Activated CD4-positive, alpha-beta T cell treated with anti-CD3 and anti-CD28 coated beads, Interleukin-2, amount 10 ng/mL, durations not matched to agents 24 days and 14 days (primary cell): ENCODE measurements around the gene CLK2. TPM values are rescaled to one million over a fixed set of nuclear protein-coding genes. Genes with fewer than 3 reads are reported as not detected.
"Not testable (repeated sequence)": the region's sequence is repeated elsewhere in the genome, so short reads cannot be mapped to it uniquely, and the experiment has no call there.

ENCODE experiments used
- DNase-seq: peaks from one replicate; pipeline ENCODE4 v3.0.0; 2022
- H3K27ac Mint-ChIP-seq: one replicate; pipeline ENCODE4 v1.8.0; 2022; ENCODE audit warnings: mild to moderate bottlenecking, mixed read lengths
- H3K27me3 Mint-ChIP-seq: one replicate; pipeline ENCODE4 v1.8.0; 2022; ENCODE audit warnings: mixed read lengths
- H3K36me3 Mint-ChIP-seq: one replicate; pipeline ENCODE4 v1.8.0; 2022; ENCODE audit warnings: low read depth, mild to moderate bottlenecking, mixed read lengths
- H3K4me1 Mint-ChIP-seq: one replicate; pipeline ENCODE4 v1.8.0; 2021; ENCODE audit warnings: mixed read lengths
- H3K4me3 Mint-ChIP-seq: one replicate; pipeline ENCODE4 v1.8.0; 2022; ENCODE audit warnings: mild to moderate bottlenecking, moderate library complexity, mixed read lengths
- H3K9me3 Mint-ChIP-seq: one replicate; pipeline ENCODE4 v1.8.0; 2021; ENCODE audit warnings: mixed read lengths
- intact Hi-C: fragments of 100-400 bp; cut with micrococcal nuclease; formaldehyde crosslinking; loops from one replicate; pipeline ENCODE4 v1.15.1; 2023
- total RNA-seq: library from RNA; stranded (reverse); gene quantifications from 2 replicates; pipeline ENCODE4 v1.2.3, GENCODE V29; 2022

Gene CLK2
- total RNA-seq, 1 donor from 2014 or later, result 90.6 TPM

DNA sequence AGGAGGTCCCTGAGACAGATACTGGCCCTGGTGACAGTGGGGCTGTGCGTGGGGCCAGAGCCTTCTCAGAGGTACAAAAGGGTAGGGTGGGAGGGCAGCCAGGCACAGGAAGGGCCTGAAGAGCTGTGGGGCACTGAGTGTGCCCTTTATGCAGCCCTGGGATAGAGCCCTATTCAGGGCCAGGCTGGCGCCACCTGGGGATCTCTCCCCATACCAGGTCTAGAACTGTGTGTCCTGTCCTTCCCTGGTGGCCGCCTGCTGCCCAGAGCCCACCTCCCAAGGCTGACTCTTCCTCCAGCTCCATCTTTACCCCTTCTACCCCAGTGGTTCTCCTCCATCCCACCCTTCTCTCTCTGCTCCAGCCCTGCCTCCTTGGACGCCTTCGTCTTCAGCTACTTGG is 39.8 kb downstream of the CLK2 start:
- intact Hi-C loops, DNase-seq, H3K27ac Mint-ChIP-seq, H3K9me3 Mint-ChIP-seq, H3K4me3 Mint-ChIP-seq, H3K27me3 Mint-ChIP-seq: not testable (repeated sequence)
- Mint-ChIP-seq H3K36me3 (peaks cover 16% of the 10 kb centered on the region), H3K4me1 (peaks cover 13% of the 10 kb centered on the region)

DNA sequence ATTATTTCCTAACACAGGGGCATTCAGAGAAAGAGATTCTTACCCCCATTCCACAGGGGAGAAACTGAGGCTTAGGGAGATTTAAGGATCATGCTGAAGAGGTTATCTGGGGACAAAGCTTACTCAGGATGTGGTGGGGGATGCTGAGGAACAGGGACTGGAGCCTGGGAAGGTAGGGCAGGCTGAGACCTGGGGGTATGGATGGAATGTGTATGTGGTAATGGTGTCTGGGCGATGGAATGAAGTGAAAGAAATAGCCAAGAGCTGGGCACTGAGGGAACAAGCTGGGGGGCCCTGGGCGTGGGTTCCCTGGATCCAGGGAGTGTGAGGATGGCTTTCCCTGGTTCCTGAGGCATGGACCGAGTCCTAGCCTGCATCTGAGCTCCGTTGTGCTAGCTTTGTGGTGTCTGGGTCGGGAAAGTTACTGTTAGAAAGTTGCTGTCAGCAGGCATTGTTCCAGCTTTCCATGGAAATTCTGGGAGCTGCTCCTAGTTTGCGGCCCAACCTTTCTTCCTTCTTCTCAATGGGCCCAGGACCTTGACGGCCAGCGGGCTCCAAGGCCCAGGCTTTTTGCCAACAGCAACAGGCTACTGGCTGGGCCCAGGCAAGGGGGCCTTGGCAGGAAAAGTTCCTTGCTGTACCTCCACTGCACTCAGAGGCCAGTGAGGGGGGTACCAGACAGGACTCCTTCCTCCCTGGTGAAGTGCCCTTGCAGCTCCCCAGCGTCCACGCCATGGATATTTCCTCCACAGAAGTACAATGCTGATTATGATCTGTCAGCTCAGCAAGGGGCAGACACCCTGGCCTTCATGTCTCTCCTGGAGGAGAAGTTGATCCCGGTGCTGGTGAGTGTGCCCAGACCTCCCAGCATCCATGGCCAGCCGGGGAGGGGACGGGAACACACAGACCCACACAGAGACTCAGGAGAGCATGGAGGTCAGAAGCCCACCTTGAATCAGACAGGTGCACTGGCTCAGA is 41.0 kb downstream of the CLK2 start:
- H3K27ac Mint-ChIP-seq, DNase-seq, H3K27me3 Mint-ChIP-seq, intact Hi-C loops, H3K9me3 Mint-ChIP-seq, H3K4me3 Mint-ChIP-seq: not testable (repeated sequence)
- Mint-ChIP-seq H3K36me3 (peaks cover 16% of the 10 kb centered on the region), H3K4me1 (peaks cover 20% of the 10 kb centered on the region)

DNA sequence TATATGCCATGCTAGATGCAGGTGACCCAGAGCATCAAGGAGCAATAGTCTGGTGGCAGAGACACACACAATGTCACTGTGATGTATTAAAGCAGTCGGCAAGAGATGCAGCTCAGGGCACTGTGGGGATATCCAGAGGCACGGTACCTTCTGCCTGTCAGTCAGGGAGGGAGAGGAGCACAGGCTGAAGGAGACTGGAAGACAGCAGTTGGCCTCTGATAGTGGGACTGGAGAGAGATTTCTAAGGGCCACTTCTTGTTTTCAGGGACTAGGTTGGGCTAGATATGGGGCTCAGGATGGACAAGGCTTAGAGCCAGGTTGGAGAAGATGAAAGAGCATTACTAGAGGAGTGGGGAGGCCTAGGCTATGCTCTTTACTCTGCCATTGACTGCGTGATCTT is 42.0 kb downstream of the CLK2 start:
- intact Hi-C loops, H3K27me3 Mint-ChIP-seq, DNase-seq, H3K4me3 Mint-ChIP-seq, H3K27ac Mint-ChIP-seq, H3K9me3 Mint-ChIP-seq: not testable (repeated sequence)
- peaks cover 22% of the 10 kb centered on the region for H3K4me1 Mint-ChIP-seq
- H3K36me3 Mint-ChIP-seq, result peaks cover 12% of the 10 kb centered on the region

DNA sequence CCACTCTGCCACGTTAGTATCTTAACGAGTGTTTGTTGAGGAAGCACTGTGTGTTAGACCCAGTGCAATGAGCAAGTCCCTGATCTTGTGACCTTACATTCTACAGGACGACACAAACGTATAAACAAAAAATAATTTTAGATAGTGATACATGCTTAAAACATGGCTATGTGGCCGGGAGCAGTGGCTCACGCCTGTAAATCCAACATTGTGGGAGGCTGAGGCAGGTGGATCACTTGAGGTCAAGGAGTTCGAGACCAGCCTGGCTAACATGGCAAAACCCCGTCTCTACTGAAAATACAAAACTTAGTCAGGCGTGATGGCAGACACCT is 45.2 kb downstream of the CLK2 start:
- Mint-ChIP-seq H3K27ac (peak overlapping the region; percentile 88), H3K4me3 (peak overlapping the region; percentile 88)
- intact Hi-C loops, result no loop called here

DNA sequence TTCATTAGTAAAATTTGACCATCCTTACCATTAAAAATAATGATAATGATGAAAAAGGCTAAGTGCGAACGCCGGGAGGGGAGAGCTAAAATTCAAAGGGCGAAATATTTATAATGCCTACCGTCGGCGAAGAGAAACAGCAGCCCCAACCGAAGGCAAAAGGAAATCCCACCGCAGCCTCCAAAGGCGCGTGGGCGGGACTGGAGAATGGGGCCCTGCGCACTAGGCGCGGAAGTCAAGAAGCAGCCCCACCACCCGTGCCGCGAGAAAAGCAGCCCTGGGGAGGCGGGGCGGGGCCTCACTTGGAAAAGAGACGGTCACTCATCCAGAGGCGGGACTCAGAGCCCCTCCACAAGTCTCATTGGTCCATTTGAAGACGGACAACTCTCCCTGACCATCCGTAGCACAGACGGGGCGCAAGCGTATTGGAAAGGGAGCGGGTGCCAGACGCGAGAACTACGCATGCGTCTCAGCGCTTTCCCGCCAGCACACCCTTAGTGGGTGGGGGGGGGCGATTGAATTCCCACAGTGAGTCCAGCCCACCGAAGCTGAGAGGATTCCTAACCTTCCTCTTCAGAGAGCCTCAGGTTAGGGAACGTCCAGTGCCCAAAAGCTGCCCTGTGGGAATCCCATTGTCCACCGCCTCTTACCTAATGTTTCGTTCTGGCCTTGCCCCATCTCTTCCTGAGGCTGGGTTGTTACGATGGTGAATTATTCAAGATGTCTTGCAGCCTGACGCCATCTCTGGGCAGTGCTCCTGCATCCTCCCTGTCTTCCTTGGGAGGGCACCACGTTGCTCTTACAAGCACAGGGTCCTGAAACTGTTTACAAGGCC is 45.8 kb downstream of the CLK2 start:
- peak overlapping the region; percentile 88 for H3K27ac Mint-ChIP-seq
- no peaks in the 10 kb centered on the region for H3K27me3 Mint-ChIP-seq
- intact Hi-C loops, result loop anchor here (1.0 kb wide), 4 partner anchors 8 to 33 kb away; partner anchors contain the start of gene ENTREP3
- peaks cover 12% of the 10 kb centered on the region for H3K36me3 Mint-ChIP-seq
- H3K9me3 Mint-ChIP-seq, result no peaks in the 10 kb centered on the region
- DNase-seq, result peak; percentile 99
- peaks cover 26% of the 10 kb centered on the region for H3K4me1 Mint-ChIP-seq
- peak overlapping the region; percentile 88 for H3K4me3 Mint-ChIP-seq

More for the DNA sequence above, 45.2 kb downstream of the CLK2 start:
- DNase-seq, result no peak
- H3K4me1 Mint-ChIP-seq, result peaks cover 26% of the 10 kb centered on the region
- no peaks in the 10 kb centered on the region for H3K27me3 Mint-ChIP-seq
- H3K36me3 Mint-ChIP-seq, result peaks cover 12% of the 10 kb centered on the region
- H3K9me3 Mint-ChIP-seq, result no peaks in the 10 kb centered on the region

DNA sequence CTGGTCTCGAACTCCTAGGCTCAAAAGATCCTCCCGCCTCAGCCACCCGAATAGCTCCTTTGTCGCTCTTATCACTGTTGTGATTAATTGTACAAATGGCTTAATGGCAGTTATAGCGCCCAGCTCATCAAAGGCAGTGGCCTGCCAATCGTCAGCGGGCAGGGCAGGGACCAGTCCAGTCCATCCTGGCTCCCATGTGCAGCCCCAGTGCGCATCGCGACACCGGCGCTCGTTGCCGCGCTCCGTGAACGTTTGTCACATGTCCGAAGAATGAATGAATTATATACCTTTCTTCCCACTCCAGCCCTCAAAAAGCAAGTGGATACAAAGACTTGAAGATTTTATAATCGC is 46.4 kb downstream of the CLK2 start:
- Mint-ChIP-seq H3K4me3 (peak overlapping the region; percentile 88), H3K36me3 (peaks cover 12% of the 10 kb centered on the region), H3K27ac (peak overlapping the region; percentile 88), H3K4me1 (peaks cover 26% of the 10 kb centered on the region), H3K27me3 (no peaks in the 10 kb centered on the region), H3K9me3 (no peaks in the 10 kb centered on the region)
- DNase-seq, result no peak
- intact Hi-C loops, result loop anchor here (1.0 kb wide), 6 partner anchors 8 to 51 kb away; partner anchors contain the start of genes ENTREP3 and MTX1

DNA sequence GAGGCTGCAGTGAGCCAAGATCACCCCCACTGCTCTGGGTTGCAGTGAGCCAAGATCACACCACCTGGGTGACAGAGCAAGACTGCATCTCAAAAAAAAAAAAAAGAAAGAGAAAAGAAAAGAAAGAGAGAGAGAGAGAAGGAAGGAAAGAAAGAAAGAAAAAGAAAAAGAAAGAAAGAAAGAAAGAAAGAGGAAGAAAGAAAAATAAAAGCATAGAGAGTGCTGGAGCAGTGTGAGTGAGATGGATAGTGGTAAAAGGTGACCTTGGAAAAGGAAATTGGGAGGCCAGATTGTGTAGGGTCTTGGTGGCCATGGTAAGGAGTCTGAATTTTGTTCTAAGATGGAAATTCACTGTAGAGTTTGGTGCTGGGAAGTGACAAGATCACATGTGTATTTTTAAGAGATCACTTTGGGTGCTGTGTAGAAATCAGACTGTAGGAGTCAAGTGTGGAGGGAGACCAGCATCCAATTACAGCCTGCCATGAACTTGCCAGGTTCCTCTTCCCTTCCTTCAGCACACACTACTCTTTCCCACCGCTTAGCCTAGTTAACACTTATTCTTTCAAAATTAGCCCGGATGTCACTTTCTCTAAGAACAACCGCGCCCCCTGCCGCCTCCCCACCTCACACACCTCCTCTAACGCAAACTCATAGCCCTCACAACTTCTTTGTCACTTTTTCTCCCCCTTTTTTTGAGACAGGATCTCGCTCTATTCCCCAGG is 47.0 kb downstream of the CLK2 start:
- H3K27me3 Mint-ChIP-seq, result no peaks in the 10 kb centered on the region
- peaks cover 26% of the 10 kb centered on the region for H3K4me1 Mint-ChIP-seq
- no peaks in the 10 kb centered on the region for H3K9me3 Mint-ChIP-seq
- DNase-seq, result peak; percentile 94
- intact Hi-C loops, result loop anchor here (1.0 kb wide), 2 partner anchors 18 to 50 kb away; partner anchors contain the start of gene MTX1
- peak overlapping the region; percentile 88 for H3K27ac Mint-ChIP-seq
- peaks cover 12% of the 10 kb centered on the region for H3K36me3 Mint-ChIP-seq
- H3K4me3 Mint-ChIP-seq, result peak overlapping the region; percentile 88

DNA sequence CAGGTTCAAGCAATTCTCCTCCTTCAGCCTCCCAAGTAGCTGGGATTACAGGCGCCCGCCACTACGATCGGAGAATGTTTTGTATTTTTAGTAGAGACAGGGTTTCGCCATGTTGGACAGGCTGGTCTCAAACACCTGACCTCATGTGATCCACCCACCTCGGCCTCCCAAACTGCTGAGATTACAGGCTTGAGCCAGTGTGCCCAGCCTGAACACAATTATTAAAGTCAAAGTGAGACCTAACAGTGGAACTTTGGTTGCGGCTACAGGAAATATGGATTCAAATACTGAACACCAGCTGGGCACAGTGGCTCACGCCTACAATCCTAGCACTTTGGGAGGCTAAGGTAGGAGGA is 47.9 kb downstream of the CLK2 start:
- Mint-ChIP-seq H3K4me3 (peak overlapping the region; percentile 88), H3K36me3 (peaks cover 12% of the 10 kb centered on the region), H3K27ac (peak overlapping the region; percentile 88), H3K4me1 (peaks cover 27% of the 10 kb centered on the region)
- intact Hi-C loops, H3K27me3 Mint-ChIP-seq, DNase-seq, H3K9me3 Mint-ChIP-seq: not testable (repeated sequence)

DNA sequence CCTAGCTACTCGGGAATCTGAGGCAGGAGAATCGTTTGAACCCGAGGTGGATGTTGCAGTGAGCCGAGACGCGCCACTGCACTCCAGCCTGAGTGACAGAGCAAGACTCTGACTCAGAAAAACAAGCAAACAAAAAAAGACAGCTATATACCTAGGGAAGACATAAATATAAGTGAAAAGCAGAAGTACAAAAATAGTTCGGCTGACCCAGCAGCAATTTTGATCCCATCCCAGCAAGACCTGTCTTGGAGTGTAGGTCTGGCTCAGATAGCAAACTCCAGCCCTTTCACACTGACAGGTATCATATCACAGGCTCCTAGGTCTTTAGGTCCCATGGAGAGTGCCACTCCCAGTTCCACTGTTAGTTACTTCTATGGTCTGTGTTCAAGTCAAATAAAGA is 50.3 kb downstream of the CLK2 start:
- intact Hi-C loops, result no loop called here
- peaks cover 14% of the 10 kb centered on the region for H3K36me3 Mint-ChIP-seq
- H3K9me3 Mint-ChIP-seq, result no peaks in the 10 kb centered on the region
- no peak overlapping the region for H3K27ac Mint-ChIP-seq
- peaks cover 40% of the 10 kb centered on the region for H3K4me1 Mint-ChIP-seq
- no peaks in the 10 kb centered on the region for H3K27me3 Mint-ChIP-seq
- H3K4me3 Mint-ChIP-seq, result no peak overlapping the region
- DNase-seq, result no peak

DNA sequence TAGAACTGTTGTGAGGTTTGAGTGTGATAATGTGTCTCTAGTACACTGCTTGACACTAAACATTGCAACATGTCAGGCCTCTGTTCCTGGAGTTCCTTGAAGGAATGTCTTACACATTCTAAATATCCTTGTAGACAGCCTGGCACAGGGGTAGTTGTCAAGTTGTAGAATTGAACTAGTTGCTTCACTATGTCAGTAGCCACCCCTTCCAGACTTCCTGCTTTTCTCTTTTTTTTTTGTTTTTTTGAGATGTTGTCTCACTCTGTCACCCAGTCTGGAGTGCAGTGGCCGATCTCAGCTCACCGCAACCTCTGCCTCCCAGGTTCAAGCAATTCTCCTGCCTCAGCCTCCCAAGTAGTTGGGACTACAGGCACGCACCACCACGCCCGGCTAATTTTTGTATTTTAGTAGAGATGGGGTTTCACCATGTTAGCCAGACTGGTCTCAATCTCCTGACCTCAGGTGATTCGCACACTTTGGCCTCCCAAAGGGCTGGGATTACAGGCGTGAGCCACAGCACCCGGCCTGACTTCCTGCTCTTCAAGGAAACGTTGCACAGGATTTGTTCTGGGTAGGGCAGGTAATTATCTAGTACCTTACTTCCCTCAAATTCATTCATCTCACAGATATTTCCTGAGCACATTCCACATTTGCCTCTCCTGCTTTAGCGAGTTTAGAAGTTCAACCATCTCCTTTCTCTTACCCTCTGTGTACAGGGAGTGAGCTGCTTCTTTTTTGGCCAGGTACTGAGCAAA is 52.9 kb downstream of the CLK2 start:
- Mint-ChIP-seq H3K4me1 (peaks cover 23% of the 10 kb centered on the region), H3K36me3 (peaks cover 12% of the 10 kb centered on the region)
- not testable (repeated sequence) for H3K4me3 Mint-ChIP-seq

DNA sequence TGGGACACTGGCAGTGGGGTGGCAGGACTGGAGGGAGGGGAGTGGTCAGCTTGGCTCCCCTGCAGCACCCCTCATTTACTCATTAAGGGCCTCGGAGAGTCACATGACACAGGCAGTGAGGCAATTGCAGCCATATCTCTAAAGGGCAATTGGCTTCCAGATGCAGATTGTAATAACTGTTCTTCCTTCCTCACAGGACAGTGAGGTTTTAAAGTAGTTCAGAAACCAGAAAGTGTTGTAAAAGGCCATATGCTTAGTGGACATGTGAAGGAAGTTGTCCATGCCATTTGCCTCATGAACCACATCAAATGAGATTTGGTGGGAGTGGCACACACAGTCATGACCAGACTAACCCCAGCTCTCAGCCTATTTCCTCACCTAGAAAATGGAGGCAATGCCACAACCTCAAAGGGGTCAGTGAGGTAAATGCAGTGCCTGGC is 53.7 kb downstream of the CLK2 start:
- Mint-ChIP-seq H3K36me3 (peaks cover 15% of the 10 kb centered on the region), H3K9me3 (no peaks in the 10 kb centered on the region), H3K4me1 (peaks cover 26% of the 10 kb centered on the region), H3K27me3 (no peaks in the 10 kb centered on the region), H3K4me3 (peak overlapping the region; percentile 51), H3K27ac (peak overlapping the region; percentile 85)
- DNase-seq, result peak; percentile 72
- intact Hi-C loops, result loop anchor here (1.0 to 2.0 kb wide), 2 partner anchors 8 to 21 kb away; a partner anchor contains a TSS

More for the DNA sequence above, 52.9 kb downstream of the CLK2 start:
- peak overlapping the region; percentile 20 for H3K27ac Mint-ChIP-seq
- H3K27me3 Mint-ChIP-seq, DNase-seq, intact Hi-C loops, H3K9me3 Mint-ChIP-seq: not testable (repeated sequence)

DNA sequence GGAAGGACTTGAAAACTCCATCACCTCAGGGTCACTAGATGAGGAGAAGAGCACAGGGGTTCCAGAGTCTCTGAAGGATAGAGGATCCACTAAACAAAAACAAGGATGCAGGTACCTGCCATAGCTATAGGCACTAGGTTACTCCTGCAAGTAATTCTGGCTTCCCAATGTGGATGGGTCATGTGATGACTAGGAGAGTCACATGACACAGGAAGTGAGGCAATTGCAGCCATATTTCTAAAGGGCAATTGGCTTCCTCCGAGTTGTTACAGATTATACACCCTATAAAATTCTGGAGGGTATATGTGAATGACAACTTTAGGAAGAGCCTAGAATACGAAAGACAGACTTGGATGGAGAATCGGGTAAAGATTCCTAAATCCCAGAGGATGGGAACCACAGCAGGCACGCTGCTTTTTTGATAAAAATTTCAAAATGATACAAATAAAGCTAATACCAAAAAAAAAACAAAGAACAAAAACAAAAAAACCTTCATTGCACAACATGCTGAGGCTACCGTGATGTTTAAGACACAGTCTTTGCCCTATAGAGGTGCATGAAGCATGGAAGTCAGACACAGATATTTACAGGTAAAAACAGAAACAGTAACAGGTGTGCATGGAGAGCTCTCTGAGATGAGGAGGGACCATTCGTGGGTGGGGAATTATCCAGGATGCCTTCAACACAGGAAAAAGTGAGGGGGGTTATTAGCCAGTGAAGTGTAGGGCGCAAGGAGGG is 54.3 kb downstream of the CLK2 start:
- Mint-ChIP-seq H3K27ac (peak overlapping the region; percentile 85), H3K27me3 (no peaks in the 10 kb centered on the region), H3K9me3 (no peaks in the 10 kb centered on the region), H3K4me3 (peak overlapping the region; percentile 51), H3K36me3 (peaks cover 11% of the 10 kb centered on the region), H3K4me1 (peaks cover 24% of the 10 kb centered on the region)
- intact Hi-C loops, result loop anchor here (1.0 to 2.0 kb wide), 2 partner anchors 8 to 22 kb away; a partner anchor contains a TSS
- peak; percentile 84 for DNase-seq
